Mesothelial cell of epicardium (in vitro differentiated cells): ENCODE measurements around the gene ERMN. TPM values are rescaled to one million over a fixed set of nuclear protein-coding genes. Genes with fewer than 3 reads are reported as not detected.

Experiments
- DNase-seq, 2 experiments: peaks; one replicate each; pipeline ENCODE4 v3.0.0; 2021; ENCODE audit warnings: low spot score in 2 of 2; ENCODE audit not compliant: unreplicated experiment in 2 of 2
- H3K27ac Mint-ChIP-seq: 2 replicates; pipeline ENCODE4 v1.8.0; 2021; ENCODE audit warnings: mixed read lengths
- H3K27me3 Mint-ChIP-seq: 2 replicates; pipeline ENCODE4 v1.8.0; 2021; ENCODE audit warnings: low read depth, mixed read lengths
- H3K36me3 Mint-ChIP-seq: 2 replicates; pipeline ENCODE4 v1.8.0; 2021; ENCODE audit warnings: mixed read lengths
- H3K4me1 Mint-ChIP-seq: 2 replicates; pipeline ENCODE4 v1.8.0; 2021; ENCODE audit warnings: mixed read lengths
- H3K4me3 Mint-ChIP-seq: 2 replicates; pipeline ENCODE4 v1.8.0; 2021; ENCODE audit warnings: mild to moderate bottlenecking, moderate library complexity, mixed read lengths
- H3K9me3 Mint-ChIP-seq: 2 replicates; pipeline ENCODE4 v1.8.0; 2021; ENCODE audit warnings: mixed read lengths
- CTCF ChIP-seq: fragments of 200-600 bp; sonication (generic); IDR thresholded peaks from one replicate; pipeline ENCODE4 v1.5.0; 2021; ENCODE audit warnings: antibody characterized with exemption; ENCODE audit not compliant: unreplicated experiment
- total RNA-seq: library from RNA; stranded (reverse); gene quantifications from 3 replicates; pipeline ENCODE4 v1.2.1, GENCODE V29; 2021

The ERMN gene
- total RNA-seq, 1 donor from 2014 or later: not detected

- no peaks in the 10 kb centered on the region for H3K9me3 Mint-ChIP-seq
- no peak for DNase-seq
- H3K27ac Mint-ChIP-seq: no peak overlapping the region
- peaks cover 6% of the 10 kb centered on the region for H3K27me3 Mint-ChIP-seq
- no peak overlapping the region for H3K4me3 Mint-ChIP-seq
- no peaks in the 10 kb centered on the region for H3K36me3 Mint-ChIP-seq
- TF ChIP-seq CTCF: no peak
- peaks cover 12% of the 10 kb centered on the region for H3K4me1 Mint-ChIP-seq
These were observed 15.7 kb downstream of the ERMN start for GRCh38 chr2:157309878-157310277.

DNA sequence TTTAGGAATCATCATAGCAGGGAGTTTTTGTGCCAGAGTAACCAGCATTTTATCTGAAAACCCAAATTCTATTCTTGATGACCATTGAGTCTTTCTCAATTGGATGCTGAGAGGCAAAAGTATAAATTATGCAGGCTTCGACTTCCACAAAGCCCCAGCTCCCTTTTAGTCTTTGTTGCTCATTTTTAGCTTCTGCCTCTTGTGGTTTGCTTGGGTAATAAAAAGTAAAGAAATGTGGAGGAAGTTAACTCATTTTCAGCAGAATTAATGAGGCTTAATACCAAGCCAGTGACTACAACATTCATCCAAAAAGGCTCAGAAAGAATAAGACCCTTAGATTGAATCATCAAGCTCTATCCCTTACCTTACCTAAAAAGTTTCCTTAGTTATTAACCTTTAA, 18.6 kb downstream of the ERMN start:
- DNase-seq: no peak
- Mint-ChIP-seq H3K9me3 (no peaks in the 10 kb centered on the region), H3K4me1 (peaks cover 22% of the 10 kb centered on the region), H3K27ac (no peak overlapping the region), H3K36me3 (no peaks in the 10 kb centered on the region), H3K4me3 (no peak overlapping the region), H3K27me3 (peaks cover 8% of the 10 kb centered on the region)
- peak; percentile 57 for TF ChIP-seq CTCF

DNA sequence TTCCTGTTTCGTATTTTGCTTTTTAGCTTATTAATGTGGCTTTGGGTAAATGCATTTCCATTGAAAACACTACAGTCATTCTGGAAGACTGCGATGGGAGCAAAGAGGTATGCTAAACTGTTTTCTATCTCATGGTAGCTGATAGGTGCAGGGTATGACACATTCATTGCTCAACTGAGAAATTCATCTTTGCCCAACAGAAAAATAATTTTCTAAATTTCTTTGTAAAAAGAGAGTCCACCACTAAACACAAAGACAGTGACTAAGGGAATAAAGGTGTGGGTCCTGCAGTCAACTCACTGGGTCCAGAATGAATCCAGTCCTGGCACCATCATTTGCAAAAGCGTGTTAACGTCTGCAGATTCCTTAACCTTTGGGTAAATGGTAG, 19.9 kb downstream of the ERMN start:
- H3K36me3 Mint-ChIP-seq: no peaks in the 10 kb centered on the region
- peaks cover 8% of the 10 kb centered on the region for H3K27me3 Mint-ChIP-seq
- no peak overlapping the region for H3K27ac Mint-ChIP-seq
- H3K4me1 Mint-ChIP-seq: peaks cover 26% of the 10 kb centered on the region
- H3K9me3 Mint-ChIP-seq: no peaks in the 10 kb centered on the region
- DNase-seq: no peak
- H3K4me3 Mint-ChIP-seq: no peak overlapping the region
- no peak for TF ChIP-seq CTCF

DNA sequence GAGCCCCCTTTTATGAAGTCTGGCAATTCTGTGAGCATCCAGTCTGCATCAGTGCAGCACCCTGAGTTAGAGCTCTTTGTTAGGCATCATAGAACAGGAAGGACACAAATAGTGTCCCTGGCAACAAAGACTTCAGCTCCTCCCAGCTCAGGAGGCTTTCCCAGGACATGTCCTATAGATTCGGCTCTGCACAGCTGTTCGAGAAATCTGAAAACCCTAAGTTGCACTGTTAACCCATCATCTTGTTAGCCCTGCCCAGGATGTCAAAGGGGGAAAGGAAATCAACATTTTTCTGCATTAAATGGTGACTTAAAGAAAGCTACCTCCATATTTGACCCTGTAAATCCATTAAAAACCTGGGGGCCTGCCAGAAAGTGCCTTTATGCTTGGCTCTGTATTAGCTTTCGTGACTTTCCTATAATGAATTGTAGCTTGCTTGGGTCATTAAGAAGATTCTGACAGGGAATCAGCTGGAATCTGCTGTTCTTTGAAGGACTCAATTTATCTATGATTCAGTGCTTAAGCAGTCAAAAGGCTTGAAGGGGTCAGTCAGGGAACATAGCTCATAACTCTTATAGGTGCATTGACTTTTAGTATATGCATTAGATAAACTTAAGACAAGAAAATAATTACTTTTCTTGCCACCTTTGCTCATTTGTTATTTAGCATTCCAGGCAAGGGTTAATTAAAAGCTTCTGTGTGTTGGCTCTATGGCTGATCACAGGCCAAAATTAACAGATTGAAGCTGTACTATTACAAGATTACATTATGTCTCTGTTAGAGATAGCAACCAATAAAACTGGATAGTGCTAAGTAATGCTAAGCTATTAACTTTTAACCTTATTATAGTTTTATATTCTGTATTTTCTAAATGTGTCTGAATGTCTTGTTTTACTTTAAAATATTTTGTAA, 20.6 kb downstream of the ERMN start:
- DNase-seq: no peak
- peaks cover 26% of the 10 kb centered on the region for H3K4me1 Mint-ChIP-seq
- no peaks in the 10 kb centered on the region for H3K36me3 Mint-ChIP-seq
- TF ChIP-seq CTCF: no peak
- no peak overlapping the region for H3K4me3 Mint-ChIP-seq
- H3K27me3 Mint-ChIP-seq: peaks cover 8% of the 10 kb centered on the region
- H3K27ac Mint-ChIP-seq: no peak overlapping the region
- no peaks in the 10 kb centered on the region for H3K9me3 Mint-ChIP-seq

DNA sequence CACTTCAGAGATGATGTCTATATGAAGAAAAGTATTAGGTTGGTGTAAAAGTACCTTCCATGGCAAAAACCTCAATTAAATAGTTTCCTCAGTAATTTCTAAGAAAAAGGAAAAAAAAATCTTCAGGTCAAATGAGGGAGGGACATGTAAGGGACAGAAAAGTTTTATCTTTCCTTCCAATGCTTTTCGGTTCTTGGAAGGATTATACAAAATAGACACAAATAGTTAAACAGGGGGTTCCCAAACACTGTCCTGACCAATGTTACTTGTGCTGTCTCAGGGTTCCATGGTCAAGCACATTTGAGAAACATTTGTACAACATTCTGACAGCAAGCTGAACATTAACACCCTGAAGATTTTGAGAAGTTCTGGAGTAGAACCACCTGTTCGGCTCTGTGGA, 22.0 kb downstream of the ERMN start:
- Mint-ChIP-seq H3K27ac (no peak overlapping the region), H3K4me1 (peaks cover 26% of the 10 kb centered on the region), H3K4me3 (no peak overlapping the region), H3K27me3 (peaks cover 9% of the 10 kb centered on the region), H3K9me3 (no peaks in the 10 kb centered on the region), H3K36me3 (no peaks in the 10 kb centered on the region)
- DNase-seq: no peak
- TF ChIP-seq CTCF: no peak
